Hypothalamus (tissue), 51 donors: ENCODE data around the gene IRF4.

ENCODE experiments used
- DNase-seq, 51 donors: peaks; one replicate each; lab custom pipeline; 2025; lab: John Stamatoyannopoulos, UW

The IRF4 gene

DNA sequence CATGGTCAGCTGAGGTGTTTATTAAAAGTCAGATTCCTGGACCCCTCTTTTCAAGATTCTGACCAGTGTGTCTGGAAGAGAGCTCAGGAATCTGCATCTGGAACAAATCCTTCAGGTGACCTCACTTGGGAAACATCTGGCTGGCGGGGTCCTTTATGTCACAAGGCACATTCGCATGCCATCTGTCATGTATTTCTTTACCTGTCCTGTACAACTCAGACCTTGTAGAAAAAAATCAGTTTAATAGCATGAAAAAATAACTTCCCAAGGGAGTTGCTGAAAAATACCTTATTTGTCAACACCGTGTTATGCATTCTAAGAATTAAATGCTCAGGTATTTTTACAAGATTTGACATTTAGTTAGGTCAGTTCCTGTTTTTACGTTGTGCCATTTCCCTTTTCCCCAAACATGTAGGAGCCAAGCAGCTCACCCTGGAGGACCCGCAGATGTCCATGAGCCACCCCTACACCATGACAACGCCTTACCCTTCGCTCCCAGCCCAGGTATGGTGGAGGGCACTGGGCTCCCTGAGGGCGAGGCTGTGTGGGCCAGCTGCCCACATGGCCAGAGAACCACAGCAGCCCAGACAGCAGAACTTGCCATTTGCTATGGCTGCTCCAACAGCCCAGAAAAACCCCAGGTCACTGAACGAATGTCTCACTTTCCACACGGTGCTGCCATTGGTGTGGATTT is 4.0 kb downstream of the IRF4 start:
- no peak for DNase-seq

DNA sequence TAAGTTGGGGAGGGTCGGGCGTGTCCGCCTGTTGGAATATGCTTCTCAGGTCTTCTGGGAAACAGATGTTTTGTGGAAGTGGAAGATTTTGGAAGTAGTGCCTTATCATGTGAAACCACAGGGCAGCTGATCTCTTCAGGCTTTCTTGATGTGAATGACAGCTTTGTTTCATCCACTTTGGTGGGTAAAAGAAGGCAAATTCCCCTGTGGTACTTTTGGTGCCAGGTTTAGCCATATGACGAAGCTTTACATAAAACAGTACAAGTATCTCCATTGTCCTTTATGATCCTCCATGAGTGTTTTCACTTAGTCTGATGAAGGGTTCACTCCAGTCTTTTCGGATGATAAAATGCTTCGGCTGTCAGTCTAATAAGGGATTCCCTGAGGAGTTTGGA is 4.6 kb downstream of the IRF4 start:
- DNase-seq, result no peak

DNA sequence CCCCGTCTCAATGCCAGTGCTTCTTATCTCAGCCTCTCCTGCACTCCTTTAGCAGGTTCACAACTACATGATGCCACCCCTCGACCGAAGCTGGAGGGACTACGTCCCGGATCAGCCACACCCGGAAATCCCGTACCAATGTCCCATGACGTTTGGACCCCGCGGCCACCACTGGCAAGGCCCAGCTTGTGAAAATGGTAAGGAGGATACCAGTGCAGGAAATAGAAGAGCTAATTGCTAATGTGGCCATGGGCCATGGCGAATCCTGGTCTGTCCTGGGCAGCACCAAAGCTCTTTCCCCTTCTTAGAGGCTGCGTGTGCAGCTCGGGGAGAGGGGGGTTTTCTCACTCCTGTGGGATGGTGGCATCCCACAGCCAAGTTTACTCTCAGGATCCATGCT is 5.5 kb downstream of the IRF4 start:
- DNase-seq, result no peak

GRCh38 chr6:397604-398003 is 6.1 kb downstream of the IRF4 start:
- DNase-seq, result no peak

- DNase-seq, result no peak
Measured at GRCh38 chr6:398065-398464, 6.5 kb downstream of the IRF4 start.

DNA sequence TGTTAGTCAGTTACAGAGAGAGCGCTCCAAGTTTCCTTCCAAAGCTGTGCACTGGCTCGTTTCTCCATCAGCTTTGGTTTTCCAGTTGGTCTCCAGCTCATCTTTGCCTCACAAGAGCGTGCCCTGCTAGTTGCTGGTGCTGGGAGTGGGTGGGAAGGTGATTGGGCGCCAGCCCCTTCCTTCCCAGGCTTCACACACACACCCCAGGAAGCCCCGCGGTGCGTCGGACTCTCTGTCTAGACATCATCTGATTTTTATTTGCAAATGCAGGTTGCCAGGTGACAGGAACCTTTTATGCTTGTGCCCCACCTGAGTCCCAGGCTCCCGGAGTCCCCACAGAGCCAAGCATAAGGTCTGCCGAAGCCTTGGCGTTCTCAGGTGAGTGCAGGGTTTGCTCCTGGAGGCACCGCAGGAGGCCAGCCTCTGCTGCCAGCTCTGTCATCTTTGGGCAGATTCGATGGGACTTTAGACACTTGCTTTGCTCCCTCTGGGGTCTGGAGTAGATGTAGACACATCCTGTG is 7.1 kb downstream of the IRF4 start:
- no peak for DNase-seq

GRCh38 chr6:399785-400534 is 8.4 kb downstream of the IRF4 start:
- no peak for DNase-seq

GRCh38 chr6:400815-401214 is 9.3 kb downstream of the IRF4 start:
- no peak for DNase-seq

DNA sequence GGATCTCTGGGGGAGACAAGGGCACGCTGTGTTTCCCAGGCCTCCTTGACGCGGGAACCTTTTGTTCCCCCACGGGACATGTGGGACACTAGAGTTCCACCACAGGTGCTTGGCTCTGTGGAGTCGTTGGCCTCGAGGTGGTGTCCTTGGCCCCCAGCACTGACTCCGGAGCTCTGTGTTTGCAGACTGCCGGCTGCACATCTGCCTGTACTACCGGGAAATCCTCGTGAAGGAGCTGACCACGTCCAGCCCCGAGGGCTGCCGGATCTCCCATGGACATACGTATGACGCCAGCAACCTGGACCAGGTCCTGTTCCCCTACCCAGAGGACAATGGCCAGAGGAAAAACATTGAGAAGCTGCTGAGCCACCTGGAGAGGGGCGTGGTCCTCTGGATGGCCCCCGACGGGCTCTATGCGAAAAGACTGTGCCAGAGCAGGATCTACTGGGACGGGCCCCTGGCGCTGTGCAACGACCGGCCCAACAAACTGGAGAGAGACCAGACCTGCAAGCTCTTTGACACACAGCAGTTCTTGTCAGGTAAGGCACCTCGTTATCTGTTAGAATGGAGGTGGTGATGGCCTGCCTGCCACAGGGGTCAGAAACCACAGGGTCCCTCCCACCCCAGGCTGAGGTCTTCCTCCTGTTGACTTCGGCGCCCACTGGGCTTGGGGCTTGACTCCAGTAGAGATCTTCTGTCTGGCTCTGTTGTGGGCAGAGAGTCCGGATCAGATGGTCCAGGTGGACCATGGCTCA is 9.9 kb downstream of the IRF4 start:
- no peak for DNase-seq

GRCh38 chr6:401994-402640 is 10.6 kb downstream of the IRF4 start:
- DNase-seq, result no peak

- no peak for DNase-seq
Measured at GRCh38 chr6:402901-403658, 11.5 kb downstream of the IRF4 start.

GRCh38 chr6:403659-404655 is 12.4 kb downstream of the IRF4 start:
- no peak for DNase-seq

DNA sequence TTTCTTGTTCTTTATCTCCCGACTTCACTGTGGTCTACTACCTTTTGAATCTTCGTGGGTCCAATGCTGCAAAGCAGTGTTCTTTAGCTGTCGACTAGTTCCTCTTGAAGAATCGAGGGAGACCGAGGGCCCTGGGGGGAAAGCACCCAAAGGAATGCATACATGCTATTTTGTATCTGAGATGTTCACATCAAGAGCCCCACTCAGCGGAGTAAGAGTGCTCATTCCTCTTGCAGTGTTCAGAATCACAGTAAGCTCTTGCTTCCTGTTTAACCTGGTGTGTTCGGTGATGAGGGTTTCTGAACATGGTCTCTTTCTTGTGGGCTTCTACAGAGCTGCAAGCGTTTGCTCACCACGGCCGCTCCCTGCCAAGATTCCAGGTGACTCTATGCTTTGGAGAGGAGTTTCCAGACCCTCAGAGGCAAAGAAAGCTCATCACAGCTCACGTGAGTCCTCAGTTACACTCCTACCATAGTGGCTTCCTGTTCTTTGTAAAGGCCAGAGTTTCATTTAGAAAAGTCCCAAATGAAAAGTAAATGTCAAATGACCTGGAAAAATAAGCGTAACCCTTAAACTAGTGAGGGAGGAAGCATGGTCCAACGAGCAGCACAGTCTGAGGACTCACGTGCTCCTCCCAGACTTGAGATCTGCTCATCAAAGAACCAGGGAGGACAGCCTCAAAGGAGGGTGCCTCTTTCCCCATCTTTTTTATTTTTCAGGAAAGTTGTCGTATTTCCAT is 13.3 kb downstream of the IRF4 start:
- DNase-seq, result no peak

DNA sequence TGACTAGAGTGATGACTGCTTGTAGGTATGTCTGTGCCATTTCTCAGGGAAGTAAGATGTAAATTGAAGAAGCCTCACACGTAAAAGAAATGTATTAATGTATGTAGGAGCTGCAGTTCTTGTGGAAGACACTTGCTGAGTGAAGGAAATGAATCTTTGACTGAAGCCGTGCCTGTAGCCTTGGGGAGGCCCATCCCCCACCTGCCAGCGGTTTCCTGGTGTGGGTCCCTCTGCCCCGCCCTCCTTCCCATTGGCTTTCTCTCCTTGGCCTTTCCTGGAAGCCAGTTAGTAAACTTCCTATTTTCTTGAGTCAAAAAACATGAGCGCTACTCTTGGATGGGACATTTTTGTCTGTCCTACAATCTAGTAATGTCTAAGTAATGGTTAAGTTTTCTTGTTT is 16.6 kb downstream of the IRF4 start:
- DNase-seq, result no peak

DNA sequence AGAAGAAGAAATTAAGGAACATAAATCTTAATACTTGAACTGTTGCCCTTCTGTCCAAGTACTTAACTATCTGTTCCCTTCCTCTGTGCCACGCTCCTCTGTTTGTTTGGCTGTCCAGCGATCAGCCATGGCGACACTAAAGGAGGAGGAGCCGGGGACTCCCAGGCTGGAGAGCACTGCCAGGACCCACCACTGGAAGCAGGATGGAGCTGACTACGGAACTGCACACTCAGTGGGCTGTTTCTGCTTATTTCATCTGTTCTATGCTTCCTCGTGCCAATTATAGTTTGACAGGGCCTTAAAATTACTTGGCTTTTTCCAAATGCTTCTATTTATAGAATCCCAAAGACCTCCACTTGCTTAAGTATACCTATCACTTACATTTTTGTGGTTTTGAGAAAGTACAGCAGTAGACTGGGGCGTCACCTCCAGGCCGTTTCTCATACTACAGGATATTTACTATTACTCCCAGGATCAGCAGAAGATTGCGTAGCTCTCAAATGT is 17.1 kb downstream of the IRF4 start:
- DNase-seq, result no peak

DNA sequence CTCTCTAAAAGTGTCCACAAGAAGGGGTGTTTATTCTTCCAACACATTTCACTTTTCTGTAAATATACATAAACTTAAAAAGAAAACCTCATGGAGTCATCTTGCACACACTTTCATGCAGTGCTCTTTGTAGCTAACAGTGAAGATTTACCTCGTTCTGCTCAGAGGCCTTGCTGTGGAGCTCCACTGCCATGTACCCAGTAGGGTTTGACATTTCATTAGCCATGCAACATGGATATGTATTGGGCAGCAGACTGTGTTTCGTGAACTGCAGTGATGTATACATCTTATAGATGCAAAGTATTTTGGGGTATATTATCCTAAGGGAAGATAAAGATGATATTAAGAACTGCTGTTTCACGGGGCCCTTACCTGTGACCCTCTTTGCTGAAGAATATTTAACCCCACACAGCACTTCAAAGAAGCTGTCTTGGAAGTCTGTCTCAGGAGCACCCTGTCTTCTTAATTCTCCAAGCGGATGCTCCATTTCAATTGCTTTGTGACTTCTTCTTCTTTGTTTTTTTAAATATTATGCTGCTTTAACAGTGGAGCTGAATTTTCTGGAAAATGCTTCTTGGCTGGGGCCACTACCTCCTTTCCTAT is 17.9 kb downstream of the IRF4 start:
- DNase-seq, result no peak

DNA sequence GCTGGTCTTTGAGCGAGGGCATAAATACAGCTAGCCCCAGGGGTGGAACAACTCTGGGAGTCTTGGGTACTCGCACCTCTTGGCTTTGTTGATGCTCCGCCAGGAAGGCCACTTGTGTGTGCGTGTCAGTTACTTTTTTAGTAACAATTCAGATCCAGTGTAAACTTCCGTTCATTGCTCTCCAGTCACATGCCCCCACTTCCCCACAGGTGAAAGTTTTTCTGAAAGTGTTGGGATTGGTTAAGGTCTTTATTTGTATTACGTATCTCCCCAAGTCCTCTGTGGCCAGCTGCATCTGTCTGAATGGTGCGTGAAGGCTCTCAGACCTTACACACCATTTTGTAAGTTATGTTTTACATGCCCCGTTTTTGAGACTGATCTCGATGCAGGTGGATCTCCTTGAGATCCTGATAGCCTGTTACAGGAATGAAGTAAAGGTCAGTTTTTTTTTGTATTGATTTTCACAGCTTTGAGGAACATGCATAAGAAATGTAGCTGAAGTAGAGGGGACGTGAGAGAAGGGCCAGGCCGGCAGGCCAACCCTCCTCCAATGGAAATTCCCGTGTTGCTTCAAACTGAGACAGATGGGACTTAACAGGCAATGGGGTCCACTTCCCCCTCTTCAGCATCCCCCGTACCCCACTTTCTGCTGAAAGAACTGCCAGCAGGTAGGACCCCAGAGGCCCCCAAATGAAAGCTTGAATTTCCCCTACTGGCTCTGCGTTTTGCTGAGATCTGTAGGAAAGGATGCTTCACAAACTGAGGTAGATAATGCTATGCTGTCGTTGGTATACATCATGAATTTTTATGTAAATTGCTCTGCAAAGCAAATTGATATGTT is 19.2 kb downstream of the IRF4 start:
- no peak for DNase-seq
